Measurements from ENCODE around the gene DNALI1.
A peak's percentile ranks its signal among the peaks of the same experiment; 100 is the strongest.
"Not testable (repeated sequence)": the region's sequence is repeated elsewhere in the genome, so short reads cannot be mapped to it uniquely, and the experiment has no call there.

DNALI1 gene

DNA sequence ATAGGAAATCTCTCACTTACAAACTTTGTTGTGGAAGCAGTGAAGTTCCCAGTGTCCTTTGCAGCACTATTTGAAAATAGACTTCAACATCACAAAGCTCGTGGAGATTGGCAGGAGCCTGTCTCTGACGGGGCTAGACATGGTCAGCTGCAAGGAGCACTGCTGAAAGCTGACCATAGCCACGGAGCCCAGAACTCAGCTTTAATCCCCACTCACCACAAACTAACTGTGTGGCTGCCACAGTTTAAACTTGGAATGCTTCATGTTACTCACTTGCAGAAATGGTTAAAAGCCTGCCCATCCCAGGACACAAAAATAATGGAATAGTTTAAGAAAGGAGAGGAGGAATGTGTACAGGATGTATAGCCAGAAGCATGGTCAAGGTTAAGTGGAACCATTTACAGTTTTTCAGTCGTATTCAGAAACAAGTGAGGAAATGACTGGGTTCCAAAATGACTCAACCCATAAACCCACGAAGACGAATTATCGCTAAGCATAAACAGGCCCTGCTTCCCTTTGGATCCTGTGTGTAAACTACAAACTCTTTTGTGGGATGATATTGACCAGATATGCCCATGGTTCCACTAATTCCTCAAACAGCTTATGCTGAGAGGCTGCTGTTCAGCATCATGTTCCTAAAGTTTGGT lies 18.2 kb downstream of the DNALI1 start:
- TF ChIP-seq, protein P1, sequence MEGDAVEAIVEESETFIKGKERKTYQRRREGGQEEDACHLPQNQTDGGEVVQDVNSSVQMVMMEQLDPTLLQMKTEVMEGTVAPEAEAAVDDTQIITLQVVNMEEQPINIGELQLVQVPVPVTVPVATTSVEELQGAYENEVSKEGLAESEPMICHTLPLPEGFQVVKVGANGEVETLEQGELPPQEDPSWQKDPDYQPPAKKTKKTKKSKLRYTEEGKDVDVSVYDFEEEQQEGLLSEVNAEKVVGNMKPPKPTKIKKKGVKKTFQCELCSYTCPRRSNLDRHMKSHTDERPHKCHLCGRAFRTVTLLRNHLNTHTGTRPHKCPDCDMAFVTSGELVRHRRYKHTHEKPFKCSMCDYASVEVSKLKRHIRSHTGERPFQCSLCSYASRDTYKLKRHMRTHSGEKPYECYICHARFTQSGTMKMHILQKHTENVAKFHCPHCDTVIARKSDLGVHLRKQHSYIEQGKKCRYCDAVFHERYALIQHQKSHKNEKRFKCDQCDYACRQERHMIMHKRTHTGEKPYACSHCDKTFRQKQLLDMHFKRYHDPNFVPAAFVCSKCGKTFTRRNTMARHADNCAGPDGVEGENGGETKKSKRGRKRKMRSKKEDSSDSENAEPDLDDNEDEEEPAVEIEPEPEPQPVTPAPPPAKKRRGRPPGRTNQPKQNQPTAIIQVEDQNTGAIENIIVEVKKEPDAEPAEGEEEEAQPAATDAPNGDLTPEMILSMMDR (conservative IDR thresholded peaks at IDR 0.05; ENCODE audit: low read length), result no peak
- DNase-seq (ENCODE audit: low read depth), result peak; percentile 86
- H3K4me3 ChIP-seq (ENCODE audit: low read length), result no peak overlapping the region; the same call in 1 of the 2 replicates

DNA sequence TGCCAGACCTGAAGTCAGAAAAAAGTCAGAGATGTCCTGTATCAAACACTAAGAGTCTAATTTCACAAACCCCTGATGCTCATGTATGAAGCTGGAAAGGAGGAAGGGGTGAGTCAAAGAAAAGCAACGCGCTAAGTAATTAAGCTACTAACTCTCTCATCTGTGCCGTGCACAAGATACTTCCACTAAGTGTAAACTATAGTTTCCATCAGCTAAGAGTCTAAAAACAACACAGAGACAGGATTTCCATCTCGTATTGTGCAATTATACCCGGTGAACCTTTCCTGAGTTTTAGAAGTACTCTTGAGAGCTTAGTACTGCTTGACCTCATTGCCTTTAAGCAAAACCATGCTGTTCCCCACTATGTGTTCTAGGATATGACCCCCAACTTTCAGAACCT lies 19.0 kb downstream of the DNALI1 start:
- H3K4me3 ChIP-seq (ENCODE audit: low read length), result no peak overlapping the region
- TF ChIP-seq, protein P1 (conservative IDR thresholded peaks at IDR 0.05; ENCODE audit: low read length), result no peak
- DNase-seq (ENCODE audit: low read depth), result no peak

DNA sequence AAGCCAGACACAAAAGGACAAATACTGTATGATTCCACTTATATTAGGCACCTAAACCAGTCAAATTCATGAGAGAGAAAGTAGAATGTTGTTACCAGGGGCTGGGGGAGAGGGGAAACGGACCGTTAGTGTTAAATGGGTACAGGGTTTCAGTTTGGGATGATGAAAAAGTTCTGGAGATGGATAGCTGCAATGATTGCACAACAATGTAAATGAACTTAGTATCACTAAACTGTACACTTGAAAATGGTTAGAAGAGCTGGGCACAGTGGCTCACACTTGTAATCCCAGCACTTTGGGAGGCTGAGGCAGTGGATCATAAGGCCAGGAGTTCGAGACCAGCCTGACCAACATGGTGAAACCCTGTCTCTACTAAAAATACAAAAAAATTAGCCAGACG lies 27.8 kb downstream of the DNALI1 start:
- not testable (repeated sequence) for H3K4me3 ChIP-seq (ENCODE audit: low read length); DNase-seq (ENCODE audit: low read depth)

DNA sequence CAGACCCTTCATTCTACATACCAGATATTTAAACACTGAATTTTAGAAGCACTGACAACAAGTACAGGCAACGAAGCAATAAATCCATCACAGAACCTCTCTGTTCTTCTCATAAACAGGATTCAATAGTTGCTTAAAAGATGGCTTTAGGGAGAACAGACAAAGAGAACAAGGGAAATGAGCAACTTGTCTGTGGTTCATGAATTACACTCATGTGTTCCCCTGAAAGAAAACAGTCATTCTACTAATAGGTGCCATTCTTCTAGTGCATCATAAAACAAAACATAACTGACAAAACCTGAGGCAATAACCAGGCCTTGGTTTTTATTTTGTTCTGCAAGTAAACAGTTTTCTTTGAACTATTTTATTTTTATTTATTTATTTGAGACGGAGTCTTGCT lies 32.2 kb downstream of the DNALI1 start:
- no peak for DNase-seq (ENCODE audit: low read depth)
- TF ChIP-seq, protein P1 (conservative IDR thresholded peaks at IDR 0.05; ENCODE audit: low read length), result no peak
- H3K4me3 ChIP-seq (ENCODE audit: low read length), result no peak overlapping the region

DNA sequence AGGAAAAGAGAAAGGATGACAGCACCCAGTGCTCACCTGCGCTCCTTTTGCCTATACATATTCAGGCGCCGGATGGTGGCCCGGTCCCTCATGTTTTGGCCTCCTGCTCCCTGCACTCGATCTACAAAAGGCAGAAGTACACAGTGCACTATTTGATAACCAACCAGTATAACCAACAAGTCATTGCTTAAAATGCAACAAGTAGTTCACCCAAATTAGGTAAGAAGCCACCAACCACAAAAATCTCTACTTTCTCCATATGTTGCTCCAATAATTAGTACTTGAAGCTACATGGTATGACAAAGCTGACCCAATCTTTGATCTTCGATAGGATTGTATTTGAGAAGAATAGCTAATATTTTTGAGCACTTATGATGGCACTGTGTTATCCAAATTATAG lies 37.0 kb downstream of the DNALI1 start:
- TF ChIP-seq, protein P1 (conservative IDR thresholded peaks at IDR 0.05; ENCODE audit: low read length), result no peak
- no peak for DNase-seq (ENCODE audit: low read depth)
- H3K4me3 ChIP-seq (ENCODE audit: low read length), result no peak overlapping the region; the same call in 1 of the 2 replicates

DNA sequence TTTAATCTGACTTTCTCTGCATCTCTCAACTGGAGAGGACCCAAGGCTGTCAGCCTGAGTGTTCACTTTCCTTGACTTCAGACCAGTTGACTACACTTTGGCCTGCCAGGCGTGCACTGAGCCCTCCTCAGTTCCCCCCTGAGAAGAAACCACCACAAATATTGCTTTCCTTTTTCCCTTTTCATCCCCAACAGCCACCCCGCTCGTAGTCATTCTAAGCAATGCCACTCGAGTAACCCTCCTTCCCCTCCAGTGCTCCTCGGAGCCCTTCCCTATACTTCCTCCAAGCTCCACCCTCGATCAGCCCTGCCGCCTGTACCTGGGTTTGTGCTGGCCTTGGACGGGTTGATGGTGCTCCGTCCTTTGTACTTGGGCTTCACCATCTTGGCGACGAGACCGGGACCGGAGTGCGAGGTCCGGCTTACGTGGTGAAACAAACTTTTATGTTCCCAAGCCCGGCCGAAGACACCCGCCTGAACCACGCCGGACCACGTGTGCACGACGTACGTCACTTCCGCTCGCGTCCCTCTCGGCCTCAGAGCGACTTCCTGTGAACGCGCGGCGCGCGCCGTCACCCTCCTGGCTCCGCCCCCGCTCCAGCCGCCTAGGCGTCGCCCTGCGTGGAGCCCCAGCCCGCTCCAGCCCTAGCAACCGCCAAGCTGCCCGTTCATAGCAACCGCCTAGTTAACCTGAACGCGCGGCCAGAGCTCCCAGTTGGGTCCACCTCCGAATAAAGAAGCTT lies 38.9 kb downstream of the DNALI1 start, which contains the start of gene GNL2:
Gene GNL2 (minus strand): TSS at position 498 of the 742 bp plus-strand sequence. CDS start 115 bp downstream, at position 383.
- peak within 1 kb of the TSS; percentile 99 for H3K4me3 ChIP-seq (ENCODE audit: low read length)
- TF ChIP-seq, protein P1 (conservative IDR thresholded peaks at IDR 0.05; ENCODE audit: low read length), result no peak
- DNase-seq (ENCODE audit: low read depth), result peak; percentile 93

DNA sequence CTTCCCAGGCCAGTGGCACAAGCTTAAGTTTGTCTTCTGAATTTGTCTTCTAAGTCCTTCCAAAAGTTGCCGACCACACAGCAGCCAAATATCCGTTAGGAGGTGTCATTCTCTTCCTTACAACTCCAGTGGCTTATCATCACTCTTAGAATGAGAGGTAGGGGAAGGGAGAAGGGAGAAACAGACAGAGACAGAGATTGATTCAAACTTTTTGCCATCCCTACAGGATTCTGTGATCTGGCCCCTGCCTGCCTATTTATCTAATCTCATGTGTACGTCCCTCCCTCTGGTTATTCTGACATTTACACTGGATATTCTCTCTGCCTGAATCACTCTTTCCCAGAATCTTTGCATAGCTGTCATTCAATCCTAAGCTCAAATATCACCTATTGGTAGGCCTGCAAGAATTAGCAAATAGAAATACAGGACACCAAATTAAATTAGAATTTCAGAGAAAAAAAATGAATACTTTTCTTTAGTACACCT lies 39.5 kb downstream of the DNALI1 start:
- H3K4me3 ChIP-seq (ENCODE audit: low read length), result peak overlapping the region; percentile 99
- TF ChIP-seq, protein P1 (conservative IDR thresholded peaks at IDR 0.05; ENCODE audit: low read length), result 0 out of 2 replicates have a peak, but pooled peaks have one; percentile 4
- no peak for DNase-seq (ENCODE audit: low read depth)

All from AG10803 (cell line).